ENCODE measurements around the gene TFR2. TPM values are rescaled to one million over a fixed set of nuclear protein-coding genes. Genes with fewer than 3 reads are reported as not detected.

TFR2 gene
- total RNA-seq, 1 experiment from 2014 or later: 6.2 TPM

GRCh38 chr7:100684534-100685042 is 43.2 kb upstream of the TFR2 start:
- DNase-seq: no peak
- POLR2A ChIA-PET (ENCODE audit: unreplicated experiment): interaction anchor here (0.5 to 0.7 kb wide), 2 partner anchors 117 to 139 kb away, joined by 4 to 6 read pairs; no protein-coding TSS in a partner anchor
- Histone ChIP-seq H4K20me1 (ENCODE audit: insufficient read depth) (peaks cover 27% of the 10 kb centered on the region; the same call in 1 of the 2 replicates), H3K9me2 (ENCODE audit: insufficient read depth) (no peaks in the 10 kb centered on the region), H3K79me2 (ENCODE audit: low read depth) (peaks cover 14% of the 10 kb centered on the region), H2AFZ (no peak overlapping the region), H3K9me3 (ENCODE audit: insufficient read depth, low read depth) (no peaks in the 10 kb centered on the region), H3K27me3 (ENCODE audit: insufficient read depth, low read depth) (no peaks in the 10 kb centered on the region), H3K4me3 (no peak overlapping the region), H3K27ac (no peak overlapping the region), H3K4me1 (replicated peaks; ENCODE audit: insufficient read depth) (no peaks in the 10 kb centered on the region), H3K36me3 (ENCODE audit: low read depth) (no peaks in the 10 kb centered on the region), H3F3A (ENCODE audit: insufficient read depth, low read depth) (peaks cover 19% of the 10 kb centered on the region; the same call in 1 of the 2 replicates), H3K4me2 (no peak overlapping the region)
- TF ChIP-seq CTCF (conservative IDR thresholded peaks at IDR 0.05) (no peak), EZH2 (IDR thresholded peaks at IDR 0.05; ENCODE audit: low read depth) (no peak)
- CTCF ChIA-PET: no interaction called here
- intact Hi-C loops (cut with micrococcal nuclease; ENCODE audit: unreplicated experiment): no loop called here
- BruUV-seq (replicated peaks): no TSS peak

- no peaks in the 10 kb centered on the region for H3K36me3 ChIP-seq (ENCODE audit: low read depth)
- TF ChIP-seq EZH2 (IDR thresholded peaks at IDR 0.05; ENCODE audit: low read depth) (no peak), CTCF (conservative IDR thresholded peaks at IDR 0.05) (no peak)
- H3K4me1 ChIP-seq (replicated peaks; ENCODE audit: insufficient read depth): no peaks in the 10 kb centered on the region
- H3K27me3 ChIP-seq (ENCODE audit: insufficient read depth, low read depth): no peaks in the 10 kb centered on the region
- no TSS peak for BruUV-seq (replicated peaks)
- ChIA-PET POLR2A (ENCODE audit: unreplicated experiment) (interaction anchor here (0.5 kb wide), 1 partner anchor 138 kb away, joined by 4 read pairs; no protein-coding TSS in a partner anchor), CTCF (no interaction called here)
- no peak overlapping the region for H2AFZ ChIP-seq
- no peak overlapping the region for H3K4me2 ChIP-seq
- no peak for DNase-seq
- H3K4me3 ChIP-seq: no peak overlapping the region
- H3K9me2 ChIP-seq (ENCODE audit: insufficient read depth): no peaks in the 10 kb centered on the region
- peaks cover 7% of the 10 kb centered on the region for H3K79me2 ChIP-seq (ENCODE audit: low read depth)
- no peaks in the 10 kb centered on the region for H3K9me3 ChIP-seq (ENCODE audit: insufficient read depth, low read depth)
- H3F3A ChIP-seq (ENCODE audit: insufficient read depth, low read depth): peaks cover 25% of the 10 kb centered on the region; the same call in 1 of the 2 replicates
- no peak overlapping the region for H3K27ac ChIP-seq
- intact Hi-C loops (cut with micrococcal nuclease; ENCODE audit: unreplicated experiment): no loop called here
- H4K20me1 ChIP-seq (ENCODE audit: insufficient read depth): peaks cover 26% of the 10 kb centered on the region; the same call in 1 of the 2 replicates
These were observed 42.5 kb upstream of the TFR2 start for GRCh38 chr7:100683659-100684533.

- CTCF ChIA-PET: interaction anchor here (0.6 kb wide), 2 partner anchors 34 to 62 kb away, joined by 6 to 7 read pairs; no protein-coding TSS in a partner anchor
- TF ChIP-seq EZH2 (IDR thresholded peaks at IDR 0.05; ENCODE audit: low read depth) (no peak), CTCF (conservative IDR thresholded peaks at IDR 0.05) (no peak)
- intact Hi-C loops (cut with micrococcal nuclease; ENCODE audit: unreplicated experiment): no loop called here
- H3K4me3 ChIP-seq: no peak overlapping the region
- no TSS peak for BruUV-seq (replicated peaks)
- peaks cover 25% of the 10 kb centered on the region; the same call in 1 of the 2 replicates for H3F3A ChIP-seq (ENCODE audit: insufficient read depth, low read depth)
- no peaks in the 10 kb centered on the region for H3K9me2 ChIP-seq (ENCODE audit: insufficient read depth)
- H3K27ac ChIP-seq: no peak overlapping the region
- H2AFZ ChIP-seq: no peak overlapping the region
- no peaks in the 10 kb centered on the region for H3K79me2 ChIP-seq (ENCODE audit: low read depth)
- H3K9me3 ChIP-seq (ENCODE audit: insufficient read depth, low read depth): no peaks in the 10 kb centered on the region
- POLR2A ChIA-PET (ENCODE audit: unreplicated experiment): interaction anchor here (0.6 kb wide), 1 partner anchor 246 kb away, joined by 3 read pairs; no protein-coding TSS in a partner anchor
- DNase-seq: no peak
- H3K4me1 ChIP-seq (replicated peaks; ENCODE audit: insufficient read depth): no peaks in the 10 kb centered on the region
- no peaks in the 10 kb centered on the region for H3K27me3 ChIP-seq (ENCODE audit: insufficient read depth, low read depth)
- no peak overlapping the region for H3K4me2 ChIP-seq
- peaks cover 27% of the 10 kb centered on the region for H4K20me1 ChIP-seq (ENCODE audit: insufficient read depth)
- H3K36me3 ChIP-seq (ENCODE audit: low read depth): peaks cover 3% of the 10 kb centered on the region; the same call in 1 of the 2 replicates
These were observed 41.8 kb upstream of the TFR2 start for GRCh38 chr7:100682991-100683658.
